BLaER1 (cell line): Measurements from ENCODE around the gene IFT80.

Experiments used
- H3K27ac ChIP-seq: shearing (Covaris generic); formaldehyde crosslinking; 2 replicates; pipeline ENCODE4 v1.8.1; 2022
- H3K27me3 ChIP-seq: shearing (Covaris generic); formaldehyde crosslinking; 2 replicates; pipeline ENCODE4 v1.8.1; 2022
- H3K36me3 ChIP-seq: shearing (Covaris generic); formaldehyde crosslinking; 2 replicates; pipeline ENCODE4 v1.8.1; 2022
- H3K4me1 ChIP-seq: shearing (Covaris generic); formaldehyde crosslinking; 2 replicates; pipeline ENCODE4 v1.8.1; 2022
- H3K4me2 ChIP-seq: shearing (Covaris generic); formaldehyde crosslinking; 2 replicates; pipeline ENCODE4 v1.8.1; 2022
- H3K4me3 ChIP-seq: shearing (Covaris generic); formaldehyde crosslinking; 2 replicates; pipeline ENCODE4 v1.8.1; 2022
- H3K9ac ChIP-seq: shearing (Covaris generic); formaldehyde crosslinking; 2 replicates; pipeline ENCODE4 v1.8.1; 2022
- H3K9me3 ChIP-seq: shearing (Covaris generic); formaldehyde crosslinking; 2 replicates; pipeline ENCODE4 v1.8.1; 2022
- H4K20me1 ChIP-seq: shearing (Covaris generic); formaldehyde crosslinking; 2 replicates; pipeline ENCODE4 v1.8.1; 2022
- Cebpa-rat ChIP-seq: shearing (Covaris generic); IDR thresholded peaks from 2 replicates; pipeline ENCODE4 v1.8.1; 2022

The IFT80 gene

DNA sequence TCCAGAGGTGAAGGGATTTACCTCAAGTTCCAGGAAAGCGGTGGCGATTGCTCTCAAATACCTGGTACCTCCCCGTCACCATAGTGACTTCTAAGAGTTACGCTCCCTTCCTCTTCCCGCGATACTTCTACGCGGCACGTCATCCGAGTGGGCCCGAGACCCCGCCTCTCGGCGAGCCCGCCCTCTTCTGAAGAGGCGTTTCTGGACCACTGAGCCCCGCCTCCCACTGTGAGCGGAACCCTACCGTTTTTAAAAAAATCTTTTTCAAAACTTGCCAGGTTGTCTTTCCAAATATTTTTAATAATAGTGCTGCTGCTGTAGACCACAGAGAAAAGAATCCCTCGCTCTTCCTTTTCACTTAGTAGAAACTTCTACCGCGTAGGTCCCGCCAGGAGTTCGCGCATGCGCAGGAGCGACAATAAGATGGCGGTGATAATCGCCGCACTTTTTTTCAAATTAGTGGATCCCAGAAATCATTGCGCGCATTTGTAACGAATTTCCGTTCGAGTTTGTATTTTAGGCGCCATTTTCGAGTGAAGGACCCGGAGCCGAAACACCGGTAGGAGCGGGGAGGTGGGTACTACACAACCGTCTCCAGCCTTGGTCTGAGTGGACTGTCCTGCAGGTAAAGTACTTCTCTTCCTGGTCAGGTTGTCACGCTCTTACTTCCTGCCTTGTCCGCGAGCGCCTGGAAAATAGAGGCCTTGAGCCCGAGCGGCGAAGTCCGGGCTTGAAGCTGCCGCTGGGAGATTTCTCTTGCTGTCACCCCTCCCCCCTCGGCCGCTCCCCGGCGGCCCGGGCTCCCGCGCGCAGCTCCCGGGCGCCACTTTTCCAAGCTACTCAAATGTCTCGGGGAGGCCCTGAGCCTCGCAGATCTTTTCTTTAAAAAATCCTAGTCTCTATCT lies at the start of gene IFT80, which contains the start of gene SMC4:
Gene IFT80 (minus strand): TSS at position 101 of the 905 bp plus-strand sequence. CDS start 14,625 bp downstream, outside the sequence.
Gene SMC4 (plus strand): TSS at position 526 of the 905 bp plus-strand sequence. CDS start 1,177 bp downstream, outside the sequence.
- Histone ChIP-seq H4K20me1 (peaks cover 49% of the 10 kb centered on the region), H3K9ac (peak within 1 kb of the TSS; percentile 99), H3K4me1 (peaks cover 35% of the 10 kb centered on the region), H3K4me2 (peak within 1 kb of the TSS; percentile 96), H3K4me3 (peak within 1 kb of the TSS; percentile 94), H3K9me3 (no peaks in the 10 kb centered on the region), H3K36me3 (no peaks in the 10 kb centered on the region), H3K27ac (peak within 1 kb of the TSS; percentile 98), H3K27me3 (no peaks in the 10 kb centered on the region)
- TF ChIP-seq Cebpa-rat = no peak

DNA sequence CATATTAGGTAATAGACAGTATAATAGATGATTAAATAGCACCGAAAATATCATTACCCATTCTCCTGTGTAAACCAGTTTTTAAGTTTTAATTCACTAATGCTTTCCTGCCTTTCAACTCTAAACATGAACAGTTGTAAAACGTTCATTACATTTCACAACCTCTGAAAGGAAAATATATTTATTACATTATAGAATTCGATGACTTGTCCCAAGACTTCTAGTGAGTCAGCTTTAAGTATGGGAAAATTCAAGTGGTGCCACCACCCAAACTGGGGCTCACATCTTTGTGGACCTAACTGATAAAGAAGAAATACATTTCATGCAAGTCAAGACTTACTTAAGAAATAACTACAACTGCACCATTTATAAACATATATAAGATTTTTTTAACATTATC lies 48.5 kb upstream of the IFT80 start:
- Histone ChIP-seq H3K36me3 (peaks cover 35% of the 10 kb centered on the region), H4K20me1 (no peaks in the 10 kb centered on the region), H3K4me3 (no peak overlapping the region), H3K9ac (no peak overlapping the region), H3K4me1 (peaks cover 25% of the 10 kb centered on the region), H3K27me3 (no peaks in the 10 kb centered on the region), H3K9me3 (peaks cover 21% of the 10 kb centered on the region; the same call in 1 of the 2 replicates), H3K4me2 (peak overlapping the region; percentile 54), H3K27ac (no peak overlapping the region)
- TF ChIP-seq Cebpa-rat = no peak

DNA sequence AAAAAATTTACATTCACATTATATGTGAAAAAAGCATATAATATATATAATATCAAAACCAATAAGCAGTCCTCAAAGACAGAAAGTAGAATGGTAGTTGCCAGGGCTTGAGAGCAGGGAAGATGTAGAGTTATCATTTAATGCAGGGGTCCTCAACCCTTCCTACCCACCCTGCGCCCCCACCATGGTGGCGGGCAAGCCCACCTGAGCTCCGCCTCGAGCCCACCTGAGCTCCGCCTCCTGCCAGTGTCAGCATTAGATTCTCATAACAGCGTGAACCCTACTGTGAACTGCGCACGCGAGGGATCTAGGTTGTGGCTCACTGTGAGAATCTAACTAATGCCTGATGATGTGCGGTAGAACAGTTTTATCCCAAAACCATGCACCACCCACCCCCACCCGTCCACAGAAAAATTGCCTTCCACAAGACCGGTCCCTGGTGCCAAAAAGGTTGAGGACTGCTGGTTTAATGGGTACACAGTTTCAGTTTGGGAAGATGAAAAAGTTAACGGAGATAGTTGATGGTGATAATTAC lies 47.6 kb upstream of the IFT80 start:
- H3K4me2 ChIP-seq = peak overlapping the region; percentile 34; the same call in 1 of the 2 replicates
- H3K27me3 ChIP-seq = no peaks in the 10 kb centered on the region
- peaks cover 25% of the 10 kb centered on the region for H3K4me1 ChIP-seq
- H3K9ac ChIP-seq = no peak overlapping the region
- H3K4me3 ChIP-seq = no peak overlapping the region
- no peak overlapping the region for H3K27ac ChIP-seq
- H3K9me3 ChIP-seq = peaks cover 21% of the 10 kb centered on the region; the same call in 1 of the 2 replicates
- H3K36me3 ChIP-seq = peaks cover 36% of the 10 kb centered on the region
- H4K20me1 ChIP-seq = no peaks in the 10 kb centered on the region
- no peak for TF ChIP-seq Cebpa-rat

DNA sequence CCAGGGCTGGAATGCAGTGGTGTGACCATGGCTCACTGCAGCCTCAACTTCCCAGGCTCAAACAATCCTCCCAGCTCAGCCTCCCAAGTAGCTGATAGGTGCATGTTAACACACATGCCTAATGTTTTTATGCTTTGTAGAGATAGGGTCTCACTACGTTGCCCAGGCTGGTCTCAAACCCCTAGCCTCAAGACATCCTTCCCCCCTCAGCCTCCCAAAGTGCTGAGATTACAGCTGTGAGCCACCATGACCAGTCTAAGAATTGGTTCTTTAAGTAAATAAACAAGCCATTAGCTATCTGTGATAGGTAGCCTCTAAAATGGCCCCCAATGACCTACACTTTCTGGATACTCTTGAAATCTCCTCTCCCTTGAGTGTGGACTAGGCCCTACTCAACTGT lies 46.8 kb upstream of the IFT80 start:
- Histone ChIP-seq H3K9me3 (peaks cover 21% of the 10 kb centered on the region; the same call in 1 of the 2 replicates), H4K20me1 (no peaks in the 10 kb centered on the region), H3K4me2 (no peak overlapping the region), H3K4me3 (no peak overlapping the region), H3K9ac (no peak overlapping the region), H3K27me3 (no peaks in the 10 kb centered on the region), H3K27ac (no peak overlapping the region), H3K4me1 (peaks cover 25% of the 10 kb centered on the region), H3K36me3 (peaks cover 36% of the 10 kb centered on the region)
- no peak for TF ChIP-seq Cebpa-rat

DNA sequence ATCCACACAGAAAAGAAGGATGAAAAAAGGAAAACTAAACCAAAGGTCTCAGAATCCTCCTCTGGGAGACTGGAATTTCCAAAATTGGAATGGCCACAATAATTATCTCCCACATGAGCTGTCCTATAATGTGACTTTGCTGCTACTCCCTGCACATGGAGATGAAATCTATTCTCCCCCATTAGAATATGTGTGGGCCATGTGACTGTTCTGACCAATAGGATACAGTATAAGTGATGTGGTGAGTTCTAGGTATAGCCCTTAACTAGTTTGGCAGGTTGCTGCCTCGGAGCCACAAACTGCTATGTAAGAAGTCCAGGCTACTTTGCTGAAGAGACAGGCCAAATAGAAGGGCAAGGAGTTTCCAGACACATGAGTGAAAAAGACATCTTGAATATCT lies 45.4 kb upstream of the IFT80 start:
- Histone ChIP-seq H3K9me3 (peaks cover 15% of the 10 kb centered on the region; the same call in 1 of the 2 replicates), H4K20me1 (no peaks in the 10 kb centered on the region), H3K27ac (no peak overlapping the region), H3K4me1 (peaks cover 20% of the 10 kb centered on the region), H3K27me3 (no peaks in the 10 kb centered on the region), H3K4me3 (no peak overlapping the region), H3K36me3 (peaks cover 47% of the 10 kb centered on the region), H3K9ac (no peak overlapping the region), H3K4me2 (no peak overlapping the region)
- TF ChIP-seq Cebpa-rat = no peak

DNA sequence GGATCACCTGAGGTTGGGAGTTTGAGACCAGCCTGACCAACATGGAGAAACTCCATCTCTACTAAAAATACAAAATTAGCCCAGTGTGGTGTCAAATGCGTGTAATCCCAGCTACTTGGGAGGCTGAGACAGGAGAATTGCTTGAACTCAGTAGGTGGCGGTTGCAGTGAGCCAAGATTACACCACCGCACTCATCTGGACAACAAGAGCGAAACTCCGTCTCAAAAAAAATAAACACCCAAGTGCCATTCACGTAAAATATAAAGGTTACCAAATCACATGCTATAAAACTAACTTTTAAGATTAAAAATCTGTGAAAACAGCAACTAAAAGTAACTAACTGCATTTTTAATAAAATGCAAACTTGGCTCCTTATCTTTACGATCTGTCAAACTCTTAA lies 41.7 kb upstream of the IFT80 start:
- H3K36me3 ChIP-seq = peaks cover 74% of the 10 kb centered on the region
- no peak for TF ChIP-seq Cebpa-rat
- H3K9ac ChIP-seq = no peak overlapping the region
- H4K20me1 ChIP-seq = peaks cover 17% of the 10 kb centered on the region
- peaks cover 13% of the 10 kb centered on the region; the same call in 1 of the 2 replicates for H3K9me3 ChIP-seq
- H3K27ac ChIP-seq = no peak overlapping the region
- H3K4me3 ChIP-seq = no peak overlapping the region
- H3K4me2 ChIP-seq = no peak overlapping the region
- no peaks in the 10 kb centered on the region for H3K27me3 ChIP-seq
- H3K4me1 ChIP-seq = no peaks in the 10 kb centered on the region

DNA sequence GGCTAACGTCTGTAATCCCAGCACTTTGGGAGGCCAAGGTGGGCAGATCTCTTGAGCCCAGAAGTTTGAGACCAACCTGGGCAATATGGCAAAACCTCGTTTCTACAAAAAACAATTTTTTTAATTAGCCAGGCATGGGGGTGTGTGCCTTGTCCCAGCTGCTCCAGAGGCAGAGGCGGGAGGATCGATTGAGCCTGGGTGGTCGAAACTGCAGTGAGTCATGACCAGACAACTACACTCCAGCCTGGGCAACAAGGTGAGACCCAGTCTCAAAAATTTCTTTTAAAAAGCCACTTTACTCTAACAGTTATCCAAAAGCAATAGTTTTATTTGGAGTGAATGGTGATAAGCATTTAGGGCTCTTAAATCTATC lies 38.0 kb upstream of the IFT80 start:
- H3K9me3 ChIP-seq = no peaks in the 10 kb centered on the region
- H4K20me1 ChIP-seq = peaks cover 52% of the 10 kb centered on the region
- H3K4me3 ChIP-seq = no peak overlapping the region
- no peak overlapping the region for H3K27ac ChIP-seq
- no peak overlapping the region for H3K4me2 ChIP-seq
- no peak for TF ChIP-seq Cebpa-rat
- H3K27me3 ChIP-seq = no peaks in the 10 kb centered on the region
- peaks cover 83% of the 10 kb centered on the region for H3K36me3 ChIP-seq
- H3K4me1 ChIP-seq = no peaks in the 10 kb centered on the region
- H3K9ac ChIP-seq = no peak overlapping the region

DNA sequence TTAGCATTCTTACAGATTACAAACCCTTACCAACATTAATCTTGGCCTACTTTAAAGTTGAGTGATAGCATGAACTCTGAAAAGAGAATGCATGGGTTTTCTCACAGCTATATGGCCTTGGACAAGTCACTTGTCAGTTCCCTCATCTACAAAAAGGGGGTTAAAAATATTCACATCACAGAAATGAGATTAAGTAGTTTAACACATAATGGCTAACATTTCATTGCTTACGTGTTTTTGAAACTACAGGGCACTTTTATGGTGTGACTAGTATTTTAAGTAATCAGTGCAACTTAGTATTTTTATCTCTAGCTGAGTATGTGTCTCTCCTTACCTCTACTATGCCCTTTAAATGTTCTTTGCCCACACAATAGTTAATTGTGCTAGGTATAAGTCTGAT lies 36.7 kb upstream of the IFT80 start:
- Histone ChIP-seq H3K9me3 (no peaks in the 10 kb centered on the region), H3K9ac (no peak overlapping the region), H3K4me2 (no peak overlapping the region), H3K4me1 (no peaks in the 10 kb centered on the region), H4K20me1 (peaks cover 59% of the 10 kb centered on the region), H3K27me3 (no peaks in the 10 kb centered on the region), H3K36me3 (peaks cover 95% of the 10 kb centered on the region), H3K4me3 (no peak overlapping the region), H3K27ac (no peak overlapping the region)
- TF ChIP-seq Cebpa-rat = no peak

GRCh38 chr3:160435095-160435494 lies 36.1 kb upstream of the IFT80 start:
- no peak overlapping the region for H3K27ac ChIP-seq
- no peaks in the 10 kb centered on the region for H3K27me3 ChIP-seq
- H4K20me1 ChIP-seq = peaks cover 59% of the 10 kb centered on the region
- no peak overlapping the region for H3K4me3 ChIP-seq
- TF ChIP-seq Cebpa-rat = no peak
- H3K4me2 ChIP-seq = no peak overlapping the region
- peaks cover 96% of the 10 kb centered on the region for H3K36me3 ChIP-seq
- H3K9ac ChIP-seq = no peak overlapping the region
- H3K4me1 ChIP-seq = no peaks in the 10 kb centered on the region
- H3K9me3 ChIP-seq = no peaks in the 10 kb centered on the region

GRCh38 chr3:160434071-160434470 lies 35.0 kb upstream of the IFT80 start:
- Histone ChIP-seq H3K9me3 (no peaks in the 10 kb centered on the region), H3K4me2 (no peak overlapping the region), H3K4me3 (no peak overlapping the region), H3K27ac (no peak overlapping the region), H4K20me1 (peaks cover 59% of the 10 kb centered on the region), H3K36me3 (peaks cover 97% of the 10 kb centered on the region), H3K9ac (no peak overlapping the region), H3K4me1 (no peaks in the 10 kb centered on the region), H3K27me3 (no peaks in the 10 kb centered on the region)
- no peak for TF ChIP-seq Cebpa-rat
